ENCODE measurements around the gene STAT6. TPM values are rescaled to one million over a fixed set of nuclear protein-coding genes. Genes with fewer than 3 reads are reported as not detected.

STAT6 gene
- total and polyA plus RNA-seq, 10 of the 15 experiments (the other 5 are each of a cell fraction or from before 2014, with no cell fraction given) = 14.2 to 176 (median 89.6) TPM

GRCh38 chr12:57057067-57057751, 54.0 kb downstream of the STAT6 start:
- no peak overlapping the region for H3K9ac ChIP-seq (ENCODE audit: control insufficient read depth, insufficient read depth, low read length)

More at GRCh38 chr12:57057067-57057751, 54.0 kb downstream of the STAT6 start:
- TF ChIP-seq FOS (IDR thresholded peaks at IDR 0.05; ENCODE audit: borderline replicate concordance, extremely low read depth, insufficient read length) (no peak), SMARCA5 (IDR thresholded peaks at IDR 0.05) (no peak), DPF2 (IDR thresholded peaks at IDR 0.05) (no peak), CREM (IDR thresholded peaks at IDR 0.05; ENCODE audit: low read depth) (no peak), ZNF207 (IDR thresholded peaks at IDR 0.05; ENCODE audit: borderline replicate concordance) (no peak), HSF1 (IDR thresholded peaks at IDR 0.05; ENCODE audit: low read depth, low read length) (no peak), POLR2AphosphoS5 (IDR thresholded peaks at IDR 0.05; ENCODE audit: low read length) (no peak), SIN3A (IDR thresholded peaks at IDR 0.05; ENCODE audit: low read depth, low read length) (no peak), ELK1 (IDR thresholded peaks at IDR 0.05; ENCODE audit: low read depth, low read length) (no peak), CEBPB (IDR thresholded peaks at IDR 0.05; ENCODE audit: borderline replicate concordance in 1 of 2, low read depth in 2 of 2, low read length in 2 of 2) (no peak), SREBF1 (IDR thresholded peaks at IDR 0.05; ENCODE audit: low read length) (no peak), KLF5 (IDR thresholded peaks at IDR 0.05; ENCODE audit: partially characterized antibody) (no peak), ZNF592 (IDR thresholded peaks at IDR 0.05) (no peak), SRF (IDR thresholded peaks at IDR 0.05; ENCODE audit: low read depth in 2 of 2, low read length in 2 of 2) (no peak), NR2C2 (IDR thresholded peaks at IDR 0.05; ENCODE audit: borderline replicate concordance, control insufficient read depth, insufficient read length, low read depth) (no peak)
- ATAC-seq (no peak), DNase-seq (ENCODE audit: low read depth, low spot score) (no peak), FAIRE-seq (no peak)
- ChIA-PET POLR2A (interaction anchor here (1.2 kb wide), 1 partner anchor 22 kb away, joined by 3 read pairs; no protein-coding TSS in a partner anchor), CTCF (interaction anchor here (1.3 to 2.3 kb wide), 4 partner anchors 14 to 55 kb away, joined by 4 to 8 read pairs (median 6); partner anchors contain the start of gene ZBTB39), RAD21 (ENCODE audit: unreplicated experiment) (no interaction called here), SMC1A (ENCODE audit: uncharacterized antibody, unreplicated experiment) (interaction anchor here (0.8 to 1.7 kb wide), 5 partner anchors 16 to 55 kb away, joined by 3 to 5 read pairs (median 3); no protein-coding TSS in a partner anchor)
- Histone ChIP-seq H3K9me3 (replicated peaks; ENCODE audit: control insufficient read depth, insufficient read depth, low read length) (no peaks in the 10 kb centered on the region), H4K20me1 (ENCODE audit: control insufficient read depth, insufficient read depth) (no peaks in the 10 kb centered on the region), H3K36me3 (ENCODE audit: control insufficient read depth in 2 of 2, insufficient read depth in 2 of 2, low read length in 1 of 2) (peaks cover 0 to 18% of the 10 kb centered on the region in 2 experiments; a peak in 3 of 4 replicates), H3K4me1 (ENCODE audit: control insufficient read depth, insufficient read depth, low read length) (peaks cover 12% of the 10 kb centered on the region), H3K27me3 (replicated peaks in 1 of 2; ENCODE audit: control insufficient read depth in 2 of 2, insufficient read depth in 2 of 2, low read length in 1 of 2) (no peaks in the 10 kb centered on the region), H3K27ac (ENCODE audit: control insufficient read depth, insufficient read depth) (0 out of 2 replicates have a peak overlapping the region, but pooled peaks have one; percentile 6), H2AFZ (ENCODE audit: control insufficient read depth, low read depth, low read length) (no peak overlapping the region), H3K4me2 (ENCODE audit: control insufficient read depth, insufficient read depth) (no peak overlapping the region), H3K79me2 (ENCODE audit: control insufficient read depth, insufficient read depth, low read length) (no peaks in the 10 kb centered on the region), H3K4me3 (no peak overlapping the region)
- BruUV-seq (replicated peaks) = no TSS peak
- intact Hi-C loops (cut with micrococcal nuclease; ENCODE audit: unreplicated experiment) = no loop called here
- in situ Hi-C loops (cut with MboI) = no loop called here
- WGBS (ENCODE audit: insufficient coverage, insufficient replicate concordance, low lambda C conversion rate, missing lambda C conversion rate) = 97% methylated on average over 6 of the region's 6 CpGs
